Loucy (cell line): ENCODE results near the gene LSM7.

Experiments
- H2AFZ ChIP-seq: fragments of 200-600 bp; sonication (generic); 2 replicates; pipeline ENCODE4 v1.6.0; 2016; ENCODE audit warnings: antibody characterized with exemption, mild to moderate bottlenecking, low read length, moderate library complexity
- H3F3A ChIP-seq: fragments of 200-600 bp; 2 replicates; pipeline ENCODE4 v1.6.0; 2016; ENCODE audit warnings: antibody characterized with exemption, low read depth, mild to moderate bottlenecking
- H3K27me3 ChIP-seq: fragments of 200-600 bp; sonication (generic); 2 replicates; pipeline ENCODE4 v1.6.1; 2014; ENCODE audit warnings: low read length, mild to moderate bottlenecking; ENCODE audit not compliant: insufficient read depth, poor library complexity, severe bottlenecking
- H3K36me3 ChIP-seq: fragments of 200-600 bp; sonication (generic); 2 replicates; pipeline ENCODE4 v1.6.1; 2016; ENCODE audit warnings: low read length; ENCODE audit not compliant: insufficient read depth
- H3K4me1 ChIP-seq: fragments of 200-600 bp; sonication (generic); 2 replicates; pipeline ENCODE4 v1.5.1; 2014; ENCODE audit warnings: low read length, mild to moderate bottlenecking; ENCODE audit not compliant: insufficient read depth, poor library complexity, severe bottlenecking
- H3K4me2 ChIP-seq: fragments of 200-600 bp; sonication (generic); 2 replicates; pipeline ENCODE4 v1.6.0; 2014; ENCODE audit warnings: antibody characterized with exemption, low read length, low read depth, mild to moderate bottlenecking; ENCODE audit not compliant: poor library complexity, severe bottlenecking
- H3K4me3 ChIP-seq: fragments of 200-600 bp; sonication (generic); 2 replicates; pipeline ENCODE4 v1.5.1; 2014; ENCODE audit warnings: low read length, mild to moderate bottlenecking, mixed read lengths; ENCODE audit not compliant: poor library complexity, severe bottlenecking
- H3K79me2 ChIP-seq: fragments of 200-600 bp; sonication (generic); 2 replicates; pipeline ENCODE4 v1.6.1; 2014; ENCODE audit warnings: low read length; ENCODE audit not compliant: insufficient read depth
- H3K9ac ChIP-seq: fragments of 200-600 bp; sonication (generic); 2 replicates; pipeline ENCODE4 v1.6.0; 2014; ENCODE audit warnings: mild to moderate bottlenecking, low read depth, low read length, moderate library complexity; ENCODE audit not compliant: poor library complexity, severe bottlenecking
- H3K9me2 ChIP-seq: fragments of 200-600 bp; sonication (generic); replicated peaks from 2 replicates; pipeline ENCODE4 v1.6.1; 2016; ENCODE audit warnings: low read depth, low read length, mixed read lengths
- H3K9me3 ChIP-seq: fragments of 200-600 bp; sonication (generic); 2 replicates; pipeline ENCODE4 v1.6.1; 2014; ENCODE audit warnings: mild to moderate bottlenecking, antibody characterized with exemption, low read length, low read depth; ENCODE audit not compliant: insufficient read depth
- H4K20me1 ChIP-seq: fragments of 200-600 bp; sonication (generic); 2 replicates; pipeline ENCODE4 v1.6.0; 2014; ENCODE audit warnings: antibody characterized with exemption, low read length, mild to moderate bottlenecking; ENCODE audit not compliant: insufficient read depth, poor library complexity, severe bottlenecking
- EZH2phosphoT487 ChIP-seq: fragments of 200-600 bp; IDR thresholded peaks from 2 replicates; pipeline ENCODE4 v1.6.1; 2018; ENCODE audit warnings: antibody characterized with exemption, mild to moderate bottlenecking, moderate library complexity, borderline replicate concordance
- TF ChIP-seq, protein P1 (sequence below): fragments of 200-600 bp; sonication (generic); conservative IDR thresholded peaks from 2 replicates; pipeline ENCODE4 v1.5.1; 2014; ENCODE audit warnings: mild to moderate bottlenecking, antibody characterized with exemption, low read length

LSM7 gene

DNA sequence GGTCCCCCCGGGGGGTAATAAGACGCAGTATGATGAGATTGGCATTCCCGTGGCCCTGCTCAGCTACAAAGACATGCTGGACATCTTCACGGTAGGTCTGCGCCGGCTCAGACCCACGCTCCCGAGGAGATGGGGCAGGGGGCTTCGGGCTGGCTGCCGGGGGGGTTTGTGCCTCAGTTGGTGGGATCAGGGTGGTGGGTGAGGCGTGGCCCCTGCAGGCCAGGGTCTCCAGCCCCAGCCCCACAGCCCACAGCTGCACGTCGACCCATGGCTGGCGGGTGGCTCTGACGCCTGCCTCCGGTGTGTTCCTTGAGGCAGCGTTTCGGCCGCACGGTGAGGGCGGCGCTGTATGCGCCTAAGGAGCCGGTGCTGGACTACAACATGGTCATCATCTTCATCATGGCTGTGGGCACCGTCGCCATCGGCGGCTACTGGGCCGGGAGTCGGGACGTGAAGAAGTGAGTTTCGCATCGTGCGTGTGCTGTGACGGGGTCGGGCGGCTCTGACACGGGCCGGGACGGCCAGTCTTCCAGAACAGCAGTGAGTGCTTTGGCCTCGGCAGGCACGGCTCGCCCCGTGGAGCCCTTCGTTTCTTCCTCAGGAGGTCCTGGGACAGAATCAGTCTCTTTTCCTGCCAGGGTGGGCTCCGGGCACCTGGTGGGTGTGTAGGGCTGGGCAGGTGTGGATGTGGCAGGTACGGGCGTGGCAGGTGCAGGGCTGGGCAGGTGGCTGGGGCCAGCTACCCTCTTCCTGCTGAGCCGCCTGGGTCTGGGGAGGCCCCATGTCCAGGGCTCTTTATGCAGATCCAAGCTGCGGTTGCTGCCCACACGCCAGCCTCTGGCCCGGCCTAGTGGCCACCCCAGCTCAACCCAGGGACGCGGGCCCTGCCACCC, 10.6 kb upstream of the LSM7 start:
- Histone ChIP-seq H3K79me2 (peaks cover 47% of the 10 kb centered on the region), H3F3A (no peaks in the 10 kb centered on the region)
- TF ChIP-seq, protein P1, sequence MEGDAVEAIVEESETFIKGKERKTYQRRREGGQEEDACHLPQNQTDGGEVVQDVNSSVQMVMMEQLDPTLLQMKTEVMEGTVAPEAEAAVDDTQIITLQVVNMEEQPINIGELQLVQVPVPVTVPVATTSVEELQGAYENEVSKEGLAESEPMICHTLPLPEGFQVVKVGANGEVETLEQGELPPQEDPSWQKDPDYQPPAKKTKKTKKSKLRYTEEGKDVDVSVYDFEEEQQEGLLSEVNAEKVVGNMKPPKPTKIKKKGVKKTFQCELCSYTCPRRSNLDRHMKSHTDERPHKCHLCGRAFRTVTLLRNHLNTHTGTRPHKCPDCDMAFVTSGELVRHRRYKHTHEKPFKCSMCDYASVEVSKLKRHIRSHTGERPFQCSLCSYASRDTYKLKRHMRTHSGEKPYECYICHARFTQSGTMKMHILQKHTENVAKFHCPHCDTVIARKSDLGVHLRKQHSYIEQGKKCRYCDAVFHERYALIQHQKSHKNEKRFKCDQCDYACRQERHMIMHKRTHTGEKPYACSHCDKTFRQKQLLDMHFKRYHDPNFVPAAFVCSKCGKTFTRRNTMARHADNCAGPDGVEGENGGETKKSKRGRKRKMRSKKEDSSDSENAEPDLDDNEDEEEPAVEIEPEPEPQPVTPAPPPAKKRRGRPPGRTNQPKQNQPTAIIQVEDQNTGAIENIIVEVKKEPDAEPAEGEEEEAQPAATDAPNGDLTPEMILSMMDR, result no peak
- TF ChIP-seq EZH2phosphoT487, result no peak

DNA sequence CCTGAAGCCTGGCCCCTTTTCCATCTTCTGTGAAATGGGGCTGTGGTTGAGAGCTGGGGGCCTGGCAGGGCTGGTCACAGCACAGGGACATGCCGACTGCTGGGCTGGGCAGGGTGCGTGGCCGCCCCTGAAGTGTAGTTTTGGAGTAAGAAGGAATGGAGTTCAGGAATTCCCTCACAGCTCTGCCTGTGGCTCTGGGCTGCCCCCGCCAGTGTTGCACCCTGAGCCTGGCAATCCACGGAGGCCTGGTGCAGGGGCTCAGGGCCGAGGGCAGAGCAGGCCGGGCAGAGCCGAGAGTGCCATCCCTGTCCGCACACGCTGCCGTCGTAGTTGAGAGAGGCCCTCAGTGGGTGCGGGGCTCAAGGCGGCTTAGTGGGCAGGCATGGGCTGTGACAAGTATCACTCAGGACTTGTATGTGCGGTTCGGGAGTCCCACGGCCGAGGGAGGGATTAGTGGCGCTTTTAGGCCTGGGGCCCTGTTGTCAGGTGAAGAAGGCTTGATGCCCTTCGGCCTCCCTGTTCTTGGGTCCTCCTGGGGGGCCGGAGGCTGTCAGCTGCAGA, 9.7 kb upstream of the LSM7 start:
- no peaks in the 10 kb centered on the region for H3K9me2 ChIP-seq
- H3K36me3 ChIP-seq, result peaks cover 15% of the 10 kb centered on the region; the same call in 1 of the 2 replicates
- no peaks in the 10 kb centered on the region for H3K9me3 ChIP-seq
- no peaks in the 10 kb centered on the region for H3F3A ChIP-seq
- H3K27me3 ChIP-seq, result no peaks in the 10 kb centered on the region
- H2AFZ ChIP-seq, result no peak overlapping the region
- peaks cover 56% of the 10 kb centered on the region for H3K79me2 ChIP-seq
- TF ChIP-seq, protein P1, result no peak
- no peak for TF ChIP-seq EZH2phosphoT487
- peaks cover 42% of the 10 kb centered on the region for H4K20me1 ChIP-seq
- H3K4me1 ChIP-seq, result peaks cover 14% of the 10 kb centered on the region
- no peak overlapping the region for H3K9ac ChIP-seq
- H3K4me2 ChIP-seq, result no peak overlapping the region
- no peak overlapping the region for H3K4me3 ChIP-seq

More for the DNA sequence above, 10.6 kb upstream of the LSM7 start:
- no peak overlapping the region for H3K4me2 ChIP-seq
- no peak overlapping the region for H3K9ac ChIP-seq
- no peaks in the 10 kb centered on the region for H3K9me3 ChIP-seq
- peaks cover 6% of the 10 kb centered on the region for H3K4me1 ChIP-seq
- H3K9me2 ChIP-seq, result no peaks in the 10 kb centered on the region
- H3K36me3 ChIP-seq, result peaks cover 16% of the 10 kb centered on the region; the same call in 1 of the 2 replicates
- H3K27me3 ChIP-seq, result no peaks in the 10 kb centered on the region
- no peak overlapping the region for H2AFZ ChIP-seq
- peaks cover 34% of the 10 kb centered on the region for H4K20me1 ChIP-seq
- no peak overlapping the region for H3K4me3 ChIP-seq

DNA sequence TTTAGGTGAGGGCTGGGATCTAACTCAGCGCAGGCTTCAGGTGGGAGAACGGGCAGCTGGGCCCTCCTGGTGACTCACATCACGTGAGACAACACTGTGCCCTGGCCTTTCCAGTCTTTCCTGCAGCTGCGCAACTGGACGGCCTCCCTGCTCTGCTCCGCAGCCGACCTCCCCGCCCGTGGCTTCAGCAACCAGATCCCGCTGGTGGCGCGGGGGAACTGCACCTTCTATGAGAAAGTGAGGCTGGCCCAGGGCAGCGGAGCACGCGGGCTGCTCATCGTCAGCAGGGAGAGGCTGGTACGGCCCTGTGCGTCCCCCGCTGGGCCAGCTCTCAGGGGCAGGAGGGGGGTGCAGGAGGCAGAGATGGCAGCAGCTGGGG, 8.9 kb upstream of the LSM7 start:
- Histone ChIP-seq H3K9me3 (no peaks in the 10 kb centered on the region), H3K9me2 (no peaks in the 10 kb centered on the region), H3K4me2 (no peak overlapping the region), H4K20me1 (peaks cover 43% of the 10 kb centered on the region), H2AFZ (no peak overlapping the region), H3K4me3 (no peak overlapping the region), H3K27me3 (no peaks in the 10 kb centered on the region), H3K9ac (no peak overlapping the region), H3K36me3 (peaks cover 12% of the 10 kb centered on the region; the same call in 1 of the 2 replicates), H3F3A (no peaks in the 10 kb centered on the region), H3K4me1 (peaks cover 15% of the 10 kb centered on the region), H3K79me2 (peaks cover 58% of the 10 kb centered on the region)
- TF ChIP-seq, protein P1, result no peak; the same call in 1 of the 2 replicates
- TF ChIP-seq EZH2phosphoT487, result no peak
